Memory B cell (primary cell): ENCODE results near the gene SERPIND1.

ENCODE experiments used
- ATAC-seq: fragments of 150-1000 bp; cut with Tn5 transposase; 2 replicates; pipeline ENCODE4 v1.10.0; 2021; ENCODE audit warnings: low read depth, mild to moderate bottlenecking, moderate library complexity
- DNase-seq, 2 donors: peaks; one replicate each; pipeline ENCODE4 v3.0.0; 2022; ENCODE audit warnings: low spot score in 2 of 2
- H3K27ac Mint-ChIP-seq: one replicate; pipeline ENCODE4 v1.8.0; 2022; ENCODE audit warnings: mild to moderate bottlenecking, moderate library complexity, mixed read lengths
- H3K27me3 Mint-ChIP-seq: one replicate; pipeline ENCODE4 v1.8.0; 2022; ENCODE audit warnings: mixed read lengths
- H3K36me3 Mint-ChIP-seq: one replicate; pipeline ENCODE4 v1.8.0; 2022; ENCODE audit warnings: mild to moderate bottlenecking, mixed read lengths
- H3K4me1 Mint-ChIP-seq: one replicate; pipeline ENCODE4 v1.8.0; 2022; ENCODE audit warnings: mixed read lengths
- H3K4me3 Mint-ChIP-seq: one replicate; pipeline ENCODE4 v1.8.0; 2022; ENCODE audit warnings: mild to moderate bottlenecking, moderate library complexity, mixed read lengths
- H3K9me3 Mint-ChIP-seq: one replicate; pipeline ENCODE4 v1.8.0; 2022; ENCODE audit warnings: mixed read lengths

The SERPIND1 gene

GRCh38 chr22:20786536-20786979 is 12.6 kb downstream of the SERPIND1 start:
- peaks cover 7% of the 10 kb centered on the region for H3K4me1 Mint-ChIP-seq
- H3K4me3 Mint-ChIP-seq, result no peak overlapping the region
- no peaks in the 10 kb centered on the region for H3K9me3 Mint-ChIP-seq
- ATAC-seq (no peak), DNase-seq (no peak)
- H3K27ac Mint-ChIP-seq, result no peak overlapping the region
- no peaks in the 10 kb centered on the region for H3K27me3 Mint-ChIP-seq
- H3K36me3 Mint-ChIP-seq, result peaks cover 18% of the 10 kb centered on the region

- H3K4me3 Mint-ChIP-seq, result no peak overlapping the region
- ATAC-seq (no peak), DNase-seq (no peak)
- H3K9me3 Mint-ChIP-seq, result no peaks in the 10 kb centered on the region
- H3K27me3 Mint-ChIP-seq, result no peaks in the 10 kb centered on the region
- peaks cover 7% of the 10 kb centered on the region for H3K4me1 Mint-ChIP-seq
- no peak overlapping the region for H3K27ac Mint-ChIP-seq
- H3K36me3 Mint-ChIP-seq, result peaks cover 20% of the 10 kb centered on the region
Measured at GRCh38 chr22:20787223-20787622, 13.3 kb downstream of the SERPIND1 start.

GRCh38 chr22:20787746-20788626 is 14.1 kb downstream of the SERPIND1 start:
- no peak overlapping the region for H3K4me3 Mint-ChIP-seq

GRCh38 chr22:20788627-20789344 is 14.9 kb downstream of the SERPIND1 start:
- no peak for ATAC-seq
- H3K36me3 Mint-ChIP-seq, result peaks cover 27% of the 10 kb centered on the region
- H3K27ac Mint-ChIP-seq, result peak overlapping the region; percentile 8
- H3K27me3 Mint-ChIP-seq, result no peaks in the 10 kb centered on the region
- no peak overlapping the region for H3K4me3 Mint-ChIP-seq
- no peak for DNase-seq
- no peaks in the 10 kb centered on the region for H3K9me3 Mint-ChIP-seq
- peaks cover 6% of the 10 kb centered on the region for H3K4me1 Mint-ChIP-seq

More at GRCh38 chr22:20787746-20788626, 14.1 kb downstream of the SERPIND1 start:
- Mint-ChIP-seq H3K27me3 (no peaks in the 10 kb centered on the region), H3K36me3 (peaks cover 25% of the 10 kb centered on the region), H3K9me3 (no peaks in the 10 kb centered on the region), H3K27ac (peak overlapping the region; percentile 8), H3K4me1 (peaks cover 7% of the 10 kb centered on the region)
- DNase-seq, result no peak
- ATAC-seq, result no peak

- H3K9me3 Mint-ChIP-seq, result no peaks in the 10 kb centered on the region
- ATAC-seq (no peak), DNase-seq (no peak)
- H3K27me3 Mint-ChIP-seq, result no peaks in the 10 kb centered on the region
- H3K27ac Mint-ChIP-seq, result no peak overlapping the region
- no peaks in the 10 kb centered on the region for H3K4me1 Mint-ChIP-seq
- H3K4me3 Mint-ChIP-seq, result no peak overlapping the region
- H3K36me3 Mint-ChIP-seq, result peaks cover 38% of the 10 kb centered on the region
Measured at GRCh38 chr22:20792221-20792965, 18.5 kb downstream of the SERPIND1 start.

- no peak for DNase-seq
- peaks cover 42% of the 10 kb centered on the region for H3K36me3 Mint-ChIP-seq
- no peaks in the 10 kb centered on the region for H3K27me3 Mint-ChIP-seq
- H3K9me3 Mint-ChIP-seq, result no peaks in the 10 kb centered on the region
- no peak overlapping the region for H3K4me3 Mint-ChIP-seq
- H3K4me1 Mint-ChIP-seq, result no peaks in the 10 kb centered on the region
- H3K27ac Mint-ChIP-seq, result peak overlapping the region; percentile 55
- no peak for ATAC-seq
Measured at GRCh38 chr22:20792966-20793728, 19.2 kb downstream of the SERPIND1 start.

- ATAC-seq (no peak), DNase-seq (no peak)
- Mint-ChIP-seq H3K27ac (peak overlapping the region; percentile 55), H3K36me3 (peaks cover 44% of the 10 kb centered on the region), H3K9me3 (no peaks in the 10 kb centered on the region), H3K4me1 (no peaks in the 10 kb centered on the region), H3K4me3 (no peak overlapping the region), H3K27me3 (no peaks in the 10 kb centered on the region)
Measured at GRCh38 chr22:20793748-20794649, 20.1 kb downstream of the SERPIND1 start.

GRCh38 chr22:20794650-20795413 is 20.9 kb downstream of the SERPIND1 start:
- no peaks in the 10 kb centered on the region for H3K27me3 Mint-ChIP-seq
- ATAC-seq, result no peak
- H3K36me3 Mint-ChIP-seq, result peaks cover 47% of the 10 kb centered on the region
- no peak overlapping the region for H3K4me3 Mint-ChIP-seq
- H3K4me1 Mint-ChIP-seq, result no peaks in the 10 kb centered on the region
- H3K9me3 Mint-ChIP-seq, result no peaks in the 10 kb centered on the region
- DNase-seq, result no peak
- H3K27ac Mint-ChIP-seq, result peak overlapping the region; percentile 38

- Mint-ChIP-seq H3K4me1 (no peaks in the 10 kb centered on the region), H3K36me3 (peaks cover 46% of the 10 kb centered on the region), H3K27ac (no peak overlapping the region), H3K27me3 (no peaks in the 10 kb centered on the region), H3K4me3 (no peak overlapping the region), H3K9me3 (no peaks in the 10 kb centered on the region)
- DNase-seq (no peak), ATAC-seq (no peak)
Measured at GRCh38 chr22:20796731-20797130, 22.8 kb downstream of the SERPIND1 start.

GRCh38 chr22:20798218-20798617 is 24.3 kb downstream of the SERPIND1 start:
- no peaks in the 10 kb centered on the region for H3K9me3 Mint-ChIP-seq

GRCh38 chr22:20798974-20799373 is 25.1 kb downstream of the SERPIND1 start:
- no peak for DNase-seq
- no peak overlapping the region for H3K27ac Mint-ChIP-seq

More at GRCh38 chr22:20798218-20798617, 24.3 kb downstream of the SERPIND1 start:
- Mint-ChIP-seq H3K36me3 (peaks cover 45% of the 10 kb centered on the region), H3K27ac (no peak overlapping the region), H3K4me3 (no peak overlapping the region), H3K4me1 (no peaks in the 10 kb centered on the region), H3K27me3 (no peaks in the 10 kb centered on the region)
- DNase-seq (no peak), ATAC-seq (no peak)

GRCh38 chr22:20799449-20799848 is 25.5 kb downstream of the SERPIND1 start:
- no peaks in the 10 kb centered on the region for H3K9me3 Mint-ChIP-seq
- no peaks in the 10 kb centered on the region for H3K4me1 Mint-ChIP-seq
- peaks cover 52% of the 10 kb centered on the region for H3K36me3 Mint-ChIP-seq

More at GRCh38 chr22:20798974-20799373, 25.1 kb downstream of the SERPIND1 start:
- Mint-ChIP-seq H3K27me3 (no peaks in the 10 kb centered on the region), H3K36me3 (peaks cover 48% of the 10 kb centered on the region), H3K9me3 (no peaks in the 10 kb centered on the region), H3K4me3 (no peak overlapping the region), H3K4me1 (no peaks in the 10 kb centered on the region)
- ATAC-seq, result no peak

More at GRCh38 chr22:20799449-20799848, 25.5 kb downstream of the SERPIND1 start:
- Mint-ChIP-seq H3K4me3 (no peak overlapping the region), H3K27me3 (no peaks in the 10 kb centered on the region), H3K27ac (no peak overlapping the region)
- ATAC-seq (no peak), DNase-seq (no peak)
